Measurements from ENCODE around the gene PTPRS.

The PTPRS gene

GRCh38 chr19:5308451-5309437 is 31.9 kb downstream of the PTPRS start (continued):
- TF ChIP-seq ZNF146 (tag by site-specific recombination; IDR thresholded peaks at IDR 0.05) (peak; percentile 69), ZNF292 (tag by site-specific recombination; IDR thresholded peaks at IDR 0.05; ENCODE audit: borderline replicate concordance, low read depth) (no peak), ZNF837 (tag by site-specific recombination; IDR thresholded peaks at IDR 0.05) (0 out of 2 replicates have a peak, but pooled peaks have one; percentile 43), ZNF571 (tag by site-specific recombination; IDR thresholded peaks at IDR 0.05) (no peak), ZBTB48 (tag by site-specific recombination; IDR thresholded peaks at IDR 0.05) (peak; percentile 76; the same call in 1 of the 2 replicates), ZNF184 (tag by site-specific recombination; IDR thresholded peaks at IDR 0.05) (no peak; the same call in 1 of the 2 replicates), ZNF704 (tag by site-specific recombination; IDR thresholded peaks at IDR 0.05) (no peak), PBX3 (CRISPR knock-in tag; IDR thresholded peaks at IDR 0.05) (no peak), ZNF768 (tag by site-specific recombination; IDR thresholded peaks at IDR 0.05) (peak; percentile 100), FEZF1 (tag by site-specific recombination; IDR thresholded peaks at IDR 0.05) (peak; percentile 72), ZNF76 (tag by site-specific recombination; IDR thresholded peaks at IDR 0.05; ENCODE audit: borderline replicate concordance, low read depth) (peak; percentile 97), ZIC2 (tag by site-specific recombination; IDR thresholded peaks at IDR 0.05) (peak; percentile 72), ZNF624 (tag by site-specific recombination; IDR thresholded peaks at IDR 0.05) (no peak), ZNF19 (tag by site-specific recombination; IDR thresholded peaks at IDR 0.05; ENCODE audit: low read depth) (no peak), ZNF132 (tag by site-specific recombination; IDR thresholded peaks at IDR 0.05; ENCODE audit: borderline replicate concordance) (no peak), ELK4 (IDR thresholded peaks at IDR 0.05; ENCODE audit: borderline replicate concordance, low read depth, low read length) (no peak), ZNF138 (tag by site-specific recombination; IDR thresholded peaks at IDR 0.05; ENCODE audit: borderline replicate concordance) (no peak), PRDM2 (tag by site-specific recombination; IDR thresholded peaks at IDR 0.05; ENCODE audit: borderline replicate concordance) (no peak), ZNF248 (tag by site-specific recombination; IDR thresholded peaks at IDR 0.05) (no peak), ZNF791 (tag by site-specific recombination; IDR thresholded peaks at IDR 0.05) (no peak), ZNF658 (tag by site-specific recombination; IDR thresholded peaks at IDR 0.05) (no peak), ZNF324 (tag by site-specific recombination; IDR thresholded peaks at IDR 0.05) (peak; percentile 96), ZBTB11 (tag by site-specific recombination; conservative IDR thresholded peaks at IDR 0.05; ENCODE audit: low read depth) (peak; percentile 11; the same call in 1 of the 2 replicates), ZSCAN4 (tag by site-specific recombination; IDR thresholded peaks at IDR 0.05) (peak; percentile 58; the same call in 1 of the 2 replicates)
